Glutamatergic neuron (in vitro differentiated cells): ENCODE measurements around the gene MYL5. TPM values are rescaled to one million over a fixed set of nuclear protein-coding genes. Genes with fewer than 3 reads are reported as not detected.
A peak's percentile ranks its signal among the peaks of the same experiment; 100 is the strongest.

Experiments used
- DNase-seq: peaks from one replicate; pipeline ENCODE4 v3.0.0; 2022
- H3K27ac Mint-ChIP-seq: one replicate; pipeline ENCODE4 v1.8.0; 2020; ENCODE audit warnings: mild to moderate bottlenecking, mixed read lengths, inconsistent platforms; ENCODE audit not compliant: unreplicated experiment
- H3K27me3 Mint-ChIP-seq: one replicate; pipeline ENCODE4 v1.8.0; 2020; ENCODE audit warnings: mild to moderate bottlenecking, moderate library complexity, mixed read lengths, inconsistent platforms; ENCODE audit not compliant: unreplicated experiment
- H3K36me3 Mint-ChIP-seq: one replicate; pipeline ENCODE4 v1.8.0; 2020; ENCODE audit warnings: mild to moderate bottlenecking, mixed read lengths, inconsistent platforms; ENCODE audit not compliant: unreplicated experiment
- H3K4me1 Mint-ChIP-seq: one replicate; pipeline ENCODE4 v1.8.0; 2020; ENCODE audit warnings: mild to moderate bottlenecking, low read depth, mixed read lengths, inconsistent platforms; ENCODE audit not compliant: unreplicated experiment
- H3K4me3 Mint-ChIP-seq: one replicate; pipeline ENCODE4 v1.8.0; 2020; ENCODE audit warnings: mild to moderate bottlenecking, mixed read lengths, inconsistent platforms; ENCODE audit not compliant: unreplicated experiment
- H3K9me3 Mint-ChIP-seq: one replicate; pipeline ENCODE4 v1.8.0; 2020; ENCODE audit warnings: mild to moderate bottlenecking, moderate library complexity, mixed read lengths, inconsistent platforms; ENCODE audit not compliant: unreplicated experiment
- CTCF ChIP-seq: fragments of 200-600 bp; sonication (generic); IDR thresholded peaks from one replicate; pipeline ENCODE4 v1.5.0; 2021; ENCODE audit not compliant: partially characterized antibody, unreplicated experiment
- total RNA-seq: library from RNA; stranded (reverse); fragmentation: NEBNext Ultra II Directional; extraction: Animal tissue kit (Norgen Biotek cat#: 25700); gene quantifications from one replicate; pipeline ENCODE4 v1.2.1, GENCODE V29; 2021; ENCODE audit not compliant: unreplicated experiment

The MYL5 gene
- total RNA-seq, 1 donor from 2014 or later: 13.6 TPM

DNA sequence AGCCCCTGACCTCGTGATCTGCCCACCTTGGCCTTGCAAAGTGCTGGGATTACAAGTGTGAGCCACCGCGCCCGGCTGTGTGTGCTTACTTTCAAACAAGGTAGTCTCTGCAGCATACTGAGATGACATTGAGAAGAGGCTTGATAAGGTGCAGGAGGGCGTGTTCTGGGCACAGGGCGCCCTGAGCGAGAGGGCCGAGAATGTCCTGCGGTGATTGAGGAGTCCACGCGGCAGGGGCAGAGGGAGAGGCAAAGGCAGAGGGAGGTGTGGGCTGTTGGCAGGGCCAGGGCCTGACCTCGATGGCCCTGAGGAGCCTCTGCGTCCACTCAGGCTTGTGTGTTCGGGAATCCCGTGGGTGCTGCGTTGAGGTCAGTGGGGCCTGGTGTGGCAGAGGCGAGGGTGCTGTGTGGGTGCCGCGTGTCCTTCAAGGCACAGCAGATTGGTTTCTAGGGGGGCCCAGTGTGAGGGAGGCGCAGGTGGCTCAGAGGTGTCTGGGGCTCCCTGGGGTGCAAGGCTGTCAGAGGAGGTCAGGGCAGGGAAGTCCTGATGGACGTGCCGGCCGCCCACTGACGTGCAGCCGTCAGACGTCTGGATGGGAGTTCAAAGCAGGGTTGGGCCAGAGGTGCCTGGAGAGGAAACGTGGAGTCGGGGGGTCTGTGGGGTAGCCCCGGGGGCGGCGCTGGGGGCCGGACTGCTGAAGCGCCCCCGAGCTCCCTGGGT, 43.4 kb downstream of the MYL5 start:
- Mint-ChIP-seq H3K27ac (peak overlapping the region; percentile 56), H3K36me3 (peaks cover 4% of the 10 kb centered on the region), H3K4me3 (peak overlapping the region; percentile 26), H3K27me3 (peaks cover 16% of the 10 kb centered on the region), H3K9me3 (peaks cover 13% of the 10 kb centered on the region), H3K4me1 (peaks cover 7% of the 10 kb centered on the region)
- TF ChIP-seq CTCF: no peak
- DNase-seq: no peak

- Mint-ChIP-seq H3K36me3 (peaks cover 4% of the 10 kb centered on the region), H3K4me1 (peaks cover 7% of the 10 kb centered on the region), H3K4me3 (no peak overlapping the region), H3K27me3 (peaks cover 18% of the 10 kb centered on the region), H3K27ac (no peak overlapping the region), H3K9me3 (peaks cover 19% of the 10 kb centered on the region)
- DNase-seq: no peak
- no peak for TF ChIP-seq CTCF
These were observed 44.1 kb downstream of the MYL5 start for GRCh38 chr4:718460-718859.

GRCh38 chr4:720111-720860, 45.9 kb downstream of the MYL5 start:
- Mint-ChIP-seq H3K36me3 (peaks cover 4% of the 10 kb centered on the region), H3K27ac (no peak overlapping the region), H3K27me3 (peaks cover 18% of the 10 kb centered on the region)

GRCh38 chr4:721261-722168, 47.2 kb downstream of the MYL5 start:
- Mint-ChIP-seq H3K27ac (no peak overlapping the region), H3K27me3 (peaks cover 17% of the 10 kb centered on the region), H3K4me1 (peaks cover 15% of the 10 kb centered on the region), H3K4me3 (no peak overlapping the region), H3K36me3 (peaks cover 4% of the 10 kb centered on the region), H3K9me3 (peaks cover 27% of the 10 kb centered on the region)
- no peak for DNase-seq
- TF ChIP-seq CTCF: no peak

More at GRCh38 chr4:720111-720860, 45.9 kb downstream of the MYL5 start:
- no peak for DNase-seq
- Mint-ChIP-seq H3K4me3 (no peak overlapping the region), H3K9me3 (peaks cover 25% of the 10 kb centered on the region), H3K4me1 (peaks cover 12% of the 10 kb centered on the region)
- TF ChIP-seq CTCF: no peak
